Hematopoietic multipotent progenitor cell (in vitro differentiated cells): ENCODE measurements around the gene FARP2. TPM values are rescaled to one million over a fixed set of nuclear protein-coding genes. Genes with fewer than 3 reads are reported as not detected.
"Not testable (repeated sequence)": the region's sequence is repeated elsewhere in the genome, so short reads cannot be mapped to it uniquely, and the experiment has no call there.

ENCODE experiments used
- DNase-seq, 3 donors: peaks; one replicate each; pipeline ENCODE4 v3.0.0-alpha.2; 2011 to 2015; ENCODE audit warnings: low read depth in 2 of 3, low spot score in 2 of 3
- total RNA-seq: library from RNA; depleted of rRNA; stranded (reverse); fragments of >200 nt; gene quantifications from one replicate; pipeline ENCODE4 v1.2.3, GENCODE V29; 2012

FARP2 gene
- total RNA-seq, 1 donor = 14.3 TPM

GRCh38 chr2:241500016-241500415, 143.9 kb downstream of the FARP2 start:
- no peak for DNase-seq

DNA sequence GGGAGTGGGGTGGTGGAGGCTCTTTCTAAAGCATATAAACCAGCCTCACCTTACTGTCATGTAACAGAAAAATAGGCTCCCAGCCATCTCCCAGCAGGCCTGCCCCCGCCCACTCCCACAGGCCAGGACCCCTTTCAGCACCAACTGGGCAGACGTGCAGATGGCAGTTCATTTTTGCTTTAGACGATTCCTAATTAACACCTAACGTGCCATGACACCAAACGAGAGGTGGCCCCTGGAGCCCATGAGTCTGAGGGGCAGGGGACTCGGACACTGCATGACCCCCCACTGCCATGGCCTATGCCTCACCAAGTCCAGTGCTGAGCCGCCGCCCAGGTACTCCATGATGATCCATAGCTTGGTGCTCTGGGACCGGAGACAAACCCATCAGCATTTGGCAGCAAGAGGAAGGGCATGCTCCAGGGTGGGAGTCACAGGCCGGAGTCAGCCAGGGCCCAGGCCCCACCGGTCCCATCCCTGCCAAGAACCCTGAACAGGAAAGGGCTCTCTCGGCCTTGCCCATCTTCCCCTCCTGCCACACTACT, 144.4 kb downstream of the FARP2 start:
- DNase-seq = no peak

DNA sequence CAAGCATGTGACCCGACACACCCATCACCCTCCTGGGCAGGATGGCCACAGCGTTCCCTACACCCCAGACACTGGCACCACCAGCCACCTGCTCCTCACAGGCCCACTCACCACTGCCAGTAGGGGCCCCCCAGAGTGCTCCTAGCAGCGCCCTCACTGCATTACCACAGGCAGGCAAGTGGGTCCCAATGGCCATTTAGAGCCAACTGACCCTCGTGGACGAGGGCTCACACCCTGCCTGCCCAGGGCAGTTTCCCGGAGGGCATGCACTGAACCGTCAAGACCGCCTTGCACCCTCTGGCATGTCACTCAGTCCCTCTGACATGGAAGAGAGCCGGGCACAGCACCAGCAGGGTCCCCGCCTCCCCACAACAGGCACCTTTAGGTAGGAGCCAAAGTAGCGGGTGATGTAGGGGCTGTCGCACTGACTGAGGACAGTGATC, 145.0 kb downstream of the FARP2 start:
- DNase-seq = no peak

DNA sequence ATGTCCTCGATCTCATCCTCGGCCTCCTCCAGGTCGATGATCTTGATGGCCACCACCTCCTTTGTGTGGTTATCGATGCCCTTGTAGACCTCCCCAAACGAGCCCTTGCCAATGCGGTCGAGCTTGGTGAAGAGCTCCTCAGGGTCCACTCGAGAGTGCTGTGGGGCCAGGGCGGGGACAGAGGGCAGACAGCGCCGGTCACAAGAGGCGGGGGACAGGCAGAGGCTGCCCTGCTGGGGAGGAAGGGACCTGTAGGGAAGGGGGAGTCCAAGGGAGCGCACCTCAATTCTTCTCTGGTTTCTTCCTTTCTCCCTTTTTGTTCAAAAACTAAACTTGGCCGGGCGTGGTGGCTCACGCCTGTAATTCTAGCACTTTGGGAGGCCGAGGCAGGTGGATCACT, 145.5 kb downstream of the FARP2 start:
- no peak for DNase-seq

DNA sequence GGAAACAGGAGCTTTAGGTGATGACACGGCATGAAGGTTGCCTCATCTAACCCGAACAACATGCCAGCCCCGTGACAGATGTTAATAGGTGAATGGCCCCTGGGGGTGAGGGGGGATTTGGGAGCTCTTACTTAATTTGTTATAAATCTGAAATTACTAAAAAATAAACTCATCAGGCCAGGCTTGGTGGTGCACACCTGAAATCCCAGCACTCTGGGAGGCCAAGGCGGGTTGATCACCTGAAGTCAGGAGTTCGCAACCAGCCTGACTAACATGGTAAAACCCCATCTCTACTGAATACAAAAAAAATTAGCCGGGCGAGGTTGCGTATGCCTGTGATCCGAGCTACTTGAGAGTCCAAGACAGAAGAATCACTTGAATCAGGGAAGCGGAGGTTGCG, 146.2 kb downstream of the FARP2 start:
- no peak for DNase-seq

DNA sequence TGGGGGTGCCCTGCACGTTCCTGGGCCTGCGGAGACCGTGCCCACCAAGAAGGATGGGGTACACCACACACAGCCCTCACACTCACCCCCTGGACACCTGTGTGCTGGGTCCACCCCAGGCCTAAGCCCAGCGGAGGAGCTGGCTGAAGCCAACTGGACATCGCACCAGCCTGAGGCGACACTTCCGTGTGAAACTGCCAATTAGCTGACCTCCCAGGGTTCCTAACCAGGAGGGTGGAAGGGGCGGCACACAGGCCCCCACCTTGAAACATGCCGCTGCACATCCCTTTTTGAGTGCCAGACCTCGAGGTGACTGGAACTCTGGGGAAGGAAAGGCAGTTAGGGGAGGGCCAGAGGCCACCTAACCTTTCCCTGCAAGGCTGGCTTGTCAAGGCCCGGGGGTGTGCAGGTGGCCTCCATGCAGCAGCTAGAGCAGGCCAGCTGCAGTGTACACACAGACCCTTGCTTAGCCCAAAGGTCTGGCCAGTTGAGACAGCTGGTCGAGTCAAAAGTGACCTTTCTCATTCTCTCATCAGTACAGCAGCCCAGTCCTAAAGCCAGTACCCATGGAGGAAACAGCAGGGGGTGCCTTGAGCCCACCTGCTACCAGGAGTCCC, 147.8 kb downstream of the FARP2 start:
- no peak for DNase-seq

- no peak for DNase-seq
Observed at GRCh38 chr2:241505086-241505780, 149.1 kb downstream of the FARP2 start.

DNA sequence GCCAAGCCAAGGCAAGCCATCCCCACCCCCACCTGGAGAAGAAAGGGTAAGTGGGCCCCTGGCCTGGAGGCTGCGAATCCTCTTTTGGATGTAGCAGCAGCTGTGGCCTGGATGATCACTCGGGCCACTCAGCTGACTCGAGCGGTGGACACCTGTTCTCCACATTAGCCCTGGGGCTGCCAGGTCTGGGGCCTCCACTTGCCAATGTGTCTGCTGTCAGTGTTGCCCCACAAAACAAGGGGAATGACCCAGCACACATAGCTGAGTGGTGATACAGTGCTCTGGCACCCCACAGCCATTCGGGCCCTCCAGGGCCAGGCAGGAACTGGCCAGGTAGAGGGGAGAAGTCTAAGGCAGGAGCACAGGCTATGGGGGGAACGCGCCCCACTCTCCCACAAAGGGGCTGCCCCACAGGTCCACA, 149.7 kb downstream of the FARP2 start:
- no peak for DNase-seq

DNA sequence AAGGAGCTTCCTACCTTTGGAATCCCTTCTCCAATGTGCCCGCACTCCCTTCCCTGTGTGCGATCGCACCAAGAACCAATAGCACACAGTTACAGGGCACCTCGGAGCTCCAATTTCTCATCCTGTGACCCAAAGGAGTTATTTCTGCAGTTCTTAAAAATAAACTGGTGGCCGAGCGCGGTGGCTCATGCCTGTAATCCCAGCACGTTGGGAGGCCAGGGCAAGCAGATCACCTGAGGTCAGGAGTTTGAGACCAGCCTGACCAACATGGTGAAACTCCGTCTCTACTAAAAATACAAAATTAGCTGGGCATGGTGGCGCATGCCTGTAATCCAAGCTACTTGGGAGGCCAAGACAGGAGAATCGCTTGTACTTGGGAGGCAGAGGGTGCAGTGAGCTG, 150.2 kb downstream of the FARP2 start:
- not testable (repeated sequence) for DNase-seq

GRCh38 chr2:241506793-241507429, 150.8 kb downstream of the FARP2 start:
- DNase-seq = no peak

- DNase-seq = peak; percentile 19 to 64 (median 64)
Observed at GRCh38 chr2:241507430-241508239, 151.6 kb downstream of the FARP2 start.

DNA sequence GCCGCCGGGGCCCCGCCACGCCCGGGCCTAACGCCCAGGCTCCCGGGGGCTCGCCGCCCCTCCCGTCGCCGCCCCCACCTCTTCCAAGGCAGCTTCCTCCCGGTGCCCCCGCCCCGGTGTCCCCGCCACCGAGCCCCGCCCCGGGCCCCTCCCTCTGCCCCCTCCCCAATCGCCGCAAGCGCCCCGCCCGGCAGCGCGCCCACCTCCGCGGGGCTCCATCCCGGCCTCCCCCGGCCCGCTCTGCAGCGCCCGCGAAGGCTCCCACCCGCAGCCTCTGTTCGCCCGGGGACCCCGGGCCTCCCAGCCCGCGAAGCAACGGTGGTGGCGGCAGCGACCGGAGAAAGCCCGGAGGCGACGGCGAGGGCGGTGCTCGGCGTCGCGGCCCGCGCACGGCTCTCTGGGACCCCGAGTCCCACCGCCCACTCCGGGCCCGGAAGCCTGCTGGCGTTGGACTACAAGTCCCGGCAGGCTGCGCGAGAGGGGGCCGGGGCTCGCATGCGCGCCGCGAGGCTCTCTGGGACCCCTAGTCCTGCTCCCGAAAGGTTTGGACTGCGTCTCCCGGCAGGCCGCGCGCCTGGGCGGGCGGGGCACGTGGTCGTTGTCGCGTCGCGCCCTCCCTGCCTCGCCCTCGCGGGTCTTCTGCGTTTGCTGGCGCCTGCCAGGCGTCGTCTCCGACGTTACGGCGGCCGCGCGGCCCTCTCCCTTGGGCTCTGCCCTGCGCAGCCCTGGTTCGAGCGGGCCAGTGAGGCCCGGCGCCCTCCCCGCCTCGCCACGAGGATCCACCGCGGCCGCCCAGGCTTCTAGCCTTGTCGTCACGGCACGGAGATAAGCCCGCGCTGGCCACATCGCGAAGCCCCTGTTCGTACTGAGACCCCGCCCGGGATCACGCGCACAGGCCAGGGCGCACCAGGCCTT, 152.4 kb downstream of the FARP2 start, which contains the start of gene STK25:
Gene STK25 (minus strand): TSS at position 345 of the 915 bp plus-strand sequence. CDS start 549 bp downstream, outside the sequence.
- peak; percentile 88 to 98 (median 98) for DNase-seq

DNA sequence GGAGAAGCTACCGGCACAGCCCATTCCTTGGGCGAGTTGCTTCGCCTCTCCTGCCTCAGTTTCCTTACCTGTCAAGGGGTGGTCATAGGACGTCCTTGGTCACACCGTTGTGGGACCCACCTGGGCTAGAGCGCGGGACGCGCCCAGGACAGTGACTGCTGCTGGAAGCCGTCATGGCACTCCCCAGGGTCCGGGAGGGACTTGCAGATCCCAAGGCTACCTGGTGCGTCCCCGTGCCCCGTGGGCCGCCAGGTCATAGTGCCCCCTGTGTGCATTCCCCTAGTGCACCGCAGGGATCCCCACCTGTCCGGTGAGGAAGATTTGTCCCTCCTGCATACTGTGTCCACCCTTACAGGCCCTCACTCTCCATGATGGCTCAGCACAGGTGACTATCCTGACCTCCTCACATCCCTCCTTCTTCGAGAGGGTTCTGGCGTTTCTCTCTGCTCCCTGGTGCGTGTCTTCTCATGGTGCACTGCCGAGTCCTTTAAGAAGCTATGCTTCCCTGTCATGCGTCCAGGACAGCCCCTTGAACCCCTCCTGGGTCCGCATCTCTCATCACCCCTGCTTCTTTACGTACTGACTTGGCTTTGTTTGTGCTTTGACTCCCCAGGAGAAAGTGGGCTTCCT, 153.2 kb downstream of the FARP2 start:
- DNase-seq = no peak

GRCh38 chr2:241511091-241511741, 155.1 kb downstream of the FARP2 start:
- no peak for DNase-seq

DNA sequence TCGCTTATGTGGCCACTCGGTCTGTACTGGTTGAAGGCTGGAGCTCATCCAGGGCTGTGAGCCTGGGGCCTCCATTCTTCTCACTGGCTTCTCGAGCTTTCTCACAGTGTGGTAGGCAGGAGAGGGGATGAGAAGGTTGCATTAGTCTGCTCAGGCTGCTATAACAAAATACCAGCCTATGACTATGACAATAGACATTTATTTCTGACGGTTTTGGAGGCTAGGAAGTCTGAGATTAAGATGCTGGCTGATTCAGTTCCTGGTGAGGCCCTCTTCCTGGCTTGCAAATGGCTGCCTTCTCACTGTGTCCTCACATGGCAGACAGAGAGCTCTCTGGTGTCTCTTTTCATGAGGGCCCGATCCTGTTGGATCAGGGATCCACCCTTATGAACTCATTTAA, 158.5 kb downstream of the FARP2 start:
- DNase-seq = no peak

DNA sequence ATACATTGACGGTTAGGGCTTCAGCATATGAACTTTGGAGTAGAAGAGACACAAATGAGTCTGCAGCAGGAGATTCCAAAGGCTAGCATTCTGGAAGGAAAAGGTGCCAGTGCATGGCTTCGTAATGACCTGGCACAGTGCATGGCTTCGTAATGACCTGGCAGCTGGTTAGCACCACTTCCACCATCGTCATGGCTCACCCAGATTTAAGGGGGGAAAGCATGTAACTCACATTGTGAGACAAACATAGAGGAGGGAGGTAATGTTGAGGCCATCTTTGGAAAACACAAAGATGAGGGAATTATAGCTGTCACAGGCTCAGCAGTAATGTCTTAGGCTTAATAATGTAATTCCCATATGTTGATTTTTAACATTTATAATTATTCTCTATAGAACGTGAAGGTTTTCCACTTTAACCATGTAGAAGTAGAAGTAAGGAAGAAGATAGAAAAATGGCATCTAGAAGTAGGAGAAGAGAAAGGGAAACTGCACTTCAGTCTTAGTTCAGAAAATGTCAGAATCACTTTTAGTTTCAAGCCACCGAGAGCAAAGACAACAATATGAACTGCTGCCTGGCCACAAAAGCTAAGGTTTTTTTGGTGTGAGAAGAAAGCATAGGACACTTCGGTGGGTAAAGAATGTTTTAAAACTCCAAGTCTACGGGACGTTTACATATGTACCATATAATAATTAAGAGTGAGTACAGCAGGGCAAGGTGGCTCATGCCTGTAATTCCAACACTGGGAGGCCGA, 159.1 kb downstream of the FARP2 start:
- DNase-seq = no peak

- no peak for DNase-seq
Observed at GRCh38 chr2:241516520-241516965, 160.5 kb downstream of the FARP2 start.

GRCh38 chr2:241517297-241517696, 161.2 kb downstream of the FARP2 start:
- no peak for DNase-seq
